Measurements from ENCODE around the gene GOLGA8M.
"Not testable (repeated sequence)": the region's sequence is repeated elsewhere in the genome, so short reads cannot be mapped to it uniquely, and the experiment has no call there.

The GOLGA8M gene

GRCh38 chr15:28664575-28664974 lies 47.6 kb downstream of the GOLGA8M start:
- not testable (repeated sequence) for H3K27me3 ChIP-seq (replicated peaks; ENCODE audit: control insufficient read depth, insufficient read depth, low read length, poor library complexity, severe bottlenecking)

GRCh38 chr15:28663717-28664116 lies 48.5 kb downstream of the GOLGA8M start:
- H3K9me3 ChIP-seq (ENCODE audit: control insufficient read depth, low read length); H3K4me1 ChIP-seq (ENCODE audit: control insufficient read depth, insufficient read depth, low read length, poor library complexity, severe bottlenecking); H3K36me3 ChIP-seq (ENCODE audit: control insufficient read depth, insufficient read depth, low read length); H3K4me3 ChIP-seq (ENCODE audit: insufficient read depth, low read depth, low read length, poor library complexity, severe bottlenecking); DNase-seq; H3K27ac ChIP-seq (ENCODE audit: insufficient read depth, low read length, poor library complexity, severe bottlenecking); H3K27me3 ChIP-seq (replicated peaks; ENCODE audit: control insufficient read depth, insufficient read depth, low read length, poor library complexity, severe bottlenecking): not testable (repeated sequence)

More at GRCh38 chr15:28664575-28664974, 47.6 kb downstream of the GOLGA8M start:
- not testable (repeated sequence) for H3K4me3 ChIP-seq (ENCODE audit: insufficient read depth, low read depth, low read length, poor library complexity, severe bottlenecking); H3K36me3 ChIP-seq (ENCODE audit: control insufficient read depth, insufficient read depth, low read length); H3K9me3 ChIP-seq (ENCODE audit: control insufficient read depth, low read length); H3K4me1 ChIP-seq (ENCODE audit: control insufficient read depth, insufficient read depth, low read length, poor library complexity, severe bottlenecking); H3K27ac ChIP-seq (ENCODE audit: insufficient read depth, low read length, poor library complexity, severe bottlenecking); DNase-seq

- not testable (repeated sequence) for H3K9me3 ChIP-seq (ENCODE audit: control insufficient read depth, low read length); H3K4me1 ChIP-seq (ENCODE audit: control insufficient read depth, insufficient read depth, low read length, poor library complexity, severe bottlenecking); H3K27me3 ChIP-seq (replicated peaks; ENCODE audit: control insufficient read depth, insufficient read depth, low read length, poor library complexity, severe bottlenecking); DNase-seq; H3K27ac ChIP-seq (ENCODE audit: insufficient read depth, low read length, poor library complexity, severe bottlenecking); H3K36me3 ChIP-seq (ENCODE audit: control insufficient read depth, insufficient read depth, low read length); H3K4me3 ChIP-seq (ENCODE audit: insufficient read depth, low read depth, low read length, poor library complexity, severe bottlenecking)
Measured at GRCh38 chr15:28660750-28661149, 51.5 kb downstream of the GOLGA8M start.

- not testable (repeated sequence) for H3K9me3 ChIP-seq (ENCODE audit: control insufficient read depth, low read length); DNase-seq; H3K27me3 ChIP-seq (replicated peaks; ENCODE audit: control insufficient read depth, insufficient read depth, low read length, poor library complexity, severe bottlenecking); H3K27ac ChIP-seq (ENCODE audit: insufficient read depth, low read length, poor library complexity, severe bottlenecking); H3K4me3 ChIP-seq (ENCODE audit: insufficient read depth, low read depth, low read length, poor library complexity, severe bottlenecking); H3K36me3 ChIP-seq (ENCODE audit: control insufficient read depth, insufficient read depth, low read length); H3K4me1 ChIP-seq (ENCODE audit: control insufficient read depth, insufficient read depth, low read length, poor library complexity, severe bottlenecking)
Measured at GRCh38 chr15:28656018-28656360, 56.2 kb downstream of the GOLGA8M start.

- not testable (repeated sequence) for DNase-seq; H3K27ac ChIP-seq (ENCODE audit: insufficient read depth, low read length, poor library complexity, severe bottlenecking); H3K4me3 ChIP-seq (ENCODE audit: insufficient read depth, low read depth, low read length, poor library complexity, severe bottlenecking); H3K36me3 ChIP-seq (ENCODE audit: control insufficient read depth, insufficient read depth, low read length); H3K9me3 ChIP-seq (ENCODE audit: control insufficient read depth, low read length); H3K27me3 ChIP-seq (replicated peaks; ENCODE audit: control insufficient read depth, insufficient read depth, low read length, poor library complexity, severe bottlenecking); H3K4me1 ChIP-seq (ENCODE audit: control insufficient read depth, insufficient read depth, low read length, poor library complexity, severe bottlenecking)
Measured at GRCh38 chr15:28655329-28656017, 56.7 kb downstream of the GOLGA8M start.

GRCh38 chr15:28654194-28654593 lies 58.0 kb downstream of the GOLGA8M start:
- H3K4me1 ChIP-seq (ENCODE audit: control insufficient read depth, insufficient read depth, low read length, poor library complexity, severe bottlenecking); H3K9me3 ChIP-seq (ENCODE audit: control insufficient read depth, low read length); H3K27ac ChIP-seq (ENCODE audit: insufficient read depth, low read length, poor library complexity, severe bottlenecking); DNase-seq; H3K27me3 ChIP-seq (replicated peaks; ENCODE audit: control insufficient read depth, insufficient read depth, low read length, poor library complexity, severe bottlenecking); H3K36me3 ChIP-seq (ENCODE audit: control insufficient read depth, insufficient read depth, low read length); H3K4me3 ChIP-seq (ENCODE audit: insufficient read depth, low read depth, low read length, poor library complexity, severe bottlenecking): not testable (repeated sequence)

GRCh38 chr15:28652538-28652937 lies 59.7 kb downstream of the GOLGA8M start:
- H3K4me3 ChIP-seq (ENCODE audit: insufficient read depth, low read depth, low read length, poor library complexity, severe bottlenecking); H3K4me1 ChIP-seq (ENCODE audit: control insufficient read depth, insufficient read depth, low read length, poor library complexity, severe bottlenecking); H3K27ac ChIP-seq (ENCODE audit: insufficient read depth, low read length, poor library complexity, severe bottlenecking); DNase-seq; H3K36me3 ChIP-seq (ENCODE audit: control insufficient read depth, insufficient read depth, low read length); H3K27me3 ChIP-seq (replicated peaks; ENCODE audit: control insufficient read depth, insufficient read depth, low read length, poor library complexity, severe bottlenecking); H3K9me3 ChIP-seq (ENCODE audit: control insufficient read depth, low read length): not testable (repeated sequence)
